Heart left ventricle (tissue), 16 donors: Measurements from ENCODE around the gene NPR2. TPM values are rescaled to one million over a fixed set of nuclear protein-coding genes. Genes with fewer than 3 reads are reported as not detected.

Experiments
- ATAC-seq, 4 donors: fragments of 200-7000 bp; cut with Tn5 transposase; one replicate each; pipeline ENCODE4 v1.9.1; 2020 to 2022; ENCODE audit warnings: moderate library complexity in 4 of 4, mild to moderate bottlenecking in 3 of 4, moderate number of reproducible peaks in 1 of 4
- DNase-seq, 5 donors: peaks; one replicate each; pipeline ENCODE4 v3.0.0-alpha.2; 2020
- H3K27ac ChIP-seq, 12 donors: fragments of 200-600 bp; sonication (generic) in 4 of 12; one replicate each; pipeline versions ENCODE4 v1.5.0 to v1.8.0; 2016 to 2022; ENCODE audit warnings: mild to moderate bottlenecking in 2 of 12
- H3K27me3 ChIP-seq, 9 donors: fragments of 200-600 bp; sonication (generic) in 2 of 9; one replicate each; pipeline versions ENCODE4 v1.5.1 to v1.8.0; 2016 to 2022; ENCODE audit warnings: mild to moderate bottlenecking in 3 of 9
- H3K36me3 ChIP-seq, 9 donors: fragments of 200-600 bp; sonication (generic) in 2 of 9; one replicate each; pipeline versions ENCODE4 v1.5.0 to v1.8.0; 2018 to 2022; ENCODE audit warnings: mild to moderate bottlenecking in 2 of 9
- H3K4me1 ChIP-seq, 12 donors: fragments of 200-600 bp; sonication (generic) in 4 of 12; one replicate each; pipeline versions ENCODE4 v1.5.0 to v1.8.0; 2016 to 2022; ENCODE audit warnings: mild to moderate bottlenecking in 3 of 12
- H3K4me3 ChIP-seq, 12 donors: fragments of 200-600 bp; sonication (generic) in 4 of 12; one replicate each; pipeline versions ENCODE4 v1.5.0 to v1.8.0; 2017 to 2022; ENCODE audit warnings: mild to moderate bottlenecking in 9 of 12, moderate library complexity in 4 of 12
- H3K9me3 ChIP-seq, 12 donors: fragments of 200-600 bp; sonication (generic) in 4 of 12; one replicate each; pipeline versions ENCODE4 v1.5.0 to v1.8.0; 2016 to 2022; ENCODE audit warnings: mild to moderate bottlenecking in 1 of 12
- POLR2A ChIP-seq, 2 donors: fragments of 450-650 bp; IDR thresholded peaks; one replicate each; pipeline ENCODE4 v1.6.1; 2017; ENCODE audit warnings: antibody characterized with exemption in 2 of 2, mild to moderate bottlenecking in 2 of 2, moderate library complexity in 2 of 2
- WGBS, 4 donors: extraction: QIAGEN DNeasy Blood & Tissue Kit in 2 of 4; methylation state at CpG; one replicate each; pipeline versions ENCODE4 v1.1.5 to v1.1.7; 2013 to 2018; 5-methylcytosine and 5-hydroxymethylcytosine counted together
- intact Hi-C, 10 donors: fragments of 100-400 bp; cut with DNase I; formaldehyde crosslinking; loops; one replicate each; pipeline versions ENCODE4 v1.11.1 to v1.14.2; 2022
- polyA plus RNA-seq, 2 donors: library from polyadenylated mRNA; stranded (reverse); fragments of 200-250 nt; gene quantifications; one replicate each; pipeline ENCODE4 v1.2.3, GENCODE V29; 2013
- total RNA-seq, 9 donors: library from RNA; depleted of rRNA in 2 of 9; stranded (reverse); fragments of >200 nt in 2 of 9; fragmentation: NEBNext Ultra II Directional in 3 of 9; extraction: Animal tissue kit (Norgen Biotek cat#: 25700) in 3 of 9; gene quantifications; one replicate each; pipeline versions ENCODE4 v1.1.0 to v1.2.4, GENCODE V29; 2016 to 2023
- TF ChIP-seq, protein P1 (sequence below), 12 donors: fragments of 200-600 bp; sonication (generic) in 4 of 12; IDR thresholded peaks; one replicate each; pipeline versions ENCODE4 v1.5.0 to v1.8.0; 2018 to 2022; ENCODE audit warnings: antibody characterized with exemption in 12 of 12, mild to moderate bottlenecking in 5 of 12
- donor health status: ischemic (EF 13 %, LVEDD 7.1; RV severe dilation, severe dysfunction).
- donor health status: healthy with polysubstance abuse.
- donor health status: DM: no; HTN: yes; CAD: no.
- donor health status: DM: no; HTN: no; CAD: no.
- donor health status: ischemic (EF 25% LVEDD 6.9; RV normal size, moderate dysfunction).
- donor health status: ischemic (EF 25% LVEDD 5.7; RV mildly dilated, moderate dysfunction).
- donor health status: healthy.
- donor health status: DM: yes; HTN: yes; CAD: no.
- donor health status: ischemic (EF 35%, LVEDD 5.7; RV mildly dilated, moderate dysfunction).
- donor health status: nonischemic (EF 11% LVEDD 7.7; RV severe dilation, severe dysfunction).
- donor health status: DM: yes; HTN: yes; CAD: no.
- donor health status: PGD.
- donor health status: ischemic (EF 29% LVEDD 5.4; RV normal size, mild dysfunction).
- donor health status: nonischemic (EF 23%, LVEDD 6.1; RV moderate dilation, normal function).

The NPR2 gene
- total and polyA plus RNA-seq, 11 donors = 10.2 to 36.4 (median 22.9) TPM

DNA sequence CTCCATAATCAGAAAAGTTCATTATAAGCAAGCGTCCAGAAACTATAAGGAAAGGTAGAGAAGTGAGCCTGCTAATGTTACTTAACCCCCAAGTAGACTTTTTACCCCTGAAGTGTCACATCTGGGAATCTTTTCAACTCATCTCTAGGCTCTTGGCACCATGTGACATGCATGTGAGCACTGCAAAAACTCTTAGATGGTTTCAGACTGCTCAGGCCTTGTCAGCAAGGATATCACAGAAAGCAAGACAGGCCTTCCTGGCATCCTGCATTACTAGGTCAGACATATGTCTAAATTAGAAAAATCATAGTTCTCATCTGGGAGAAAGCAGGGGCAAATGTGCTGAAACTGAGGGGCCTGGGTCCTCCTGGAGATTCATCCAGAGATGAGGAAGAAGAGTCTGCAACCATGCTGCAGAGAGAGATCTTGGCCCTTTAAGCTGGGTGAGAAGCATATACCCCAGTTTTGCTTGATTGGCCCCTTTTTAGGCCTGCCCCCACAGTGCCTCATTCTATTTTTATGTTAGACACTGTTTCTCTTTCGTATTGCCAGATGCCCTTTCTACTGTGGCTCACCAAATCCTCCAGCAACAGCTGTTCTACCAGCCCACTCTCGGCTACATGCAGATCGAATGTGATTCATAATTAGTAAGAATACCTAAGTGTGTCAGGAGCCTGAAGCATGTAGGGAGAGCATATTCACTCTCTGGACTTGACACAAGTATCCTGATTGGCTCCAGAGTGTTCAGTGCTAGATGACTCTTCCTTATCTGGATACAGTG, 56.6 kb downstream of the NPR2 start:
- no peak for DNase-seq
- ATAC-seq = peak; percentile 65 to 88 (median 80)

GRCh38 chr9:35852267-35852815, 61.0 kb downstream of the NPR2 start:
- WGBS, 4 donors = 93 to 96% (median 95%) methylated on average over 2 of the region's 2 CpGs
- Histone ChIP-seq H3K27me3 (peaks cover 0 to 23% (median 0%) of the 10 kb centered on the region in 9 donors), H3K36me3 (peaks cover 0 to 19% (median under 1%) of the 10 kb centered on the region in 9 donors), H3K27ac (no peak overlapping the region), H3K9me3 (no peaks in the 10 kb centered on the region), H3K4me3 (no peak overlapping the region), H3K4me1 (peaks cover 0 to 16% (median 9%) of the 10 kb centered on the region in 12 donors)
- TF ChIP-seq POLR2A (IDR thresholded peaks at IDR 0.05) = no peak
- TF ChIP-seq, protein P1, sequence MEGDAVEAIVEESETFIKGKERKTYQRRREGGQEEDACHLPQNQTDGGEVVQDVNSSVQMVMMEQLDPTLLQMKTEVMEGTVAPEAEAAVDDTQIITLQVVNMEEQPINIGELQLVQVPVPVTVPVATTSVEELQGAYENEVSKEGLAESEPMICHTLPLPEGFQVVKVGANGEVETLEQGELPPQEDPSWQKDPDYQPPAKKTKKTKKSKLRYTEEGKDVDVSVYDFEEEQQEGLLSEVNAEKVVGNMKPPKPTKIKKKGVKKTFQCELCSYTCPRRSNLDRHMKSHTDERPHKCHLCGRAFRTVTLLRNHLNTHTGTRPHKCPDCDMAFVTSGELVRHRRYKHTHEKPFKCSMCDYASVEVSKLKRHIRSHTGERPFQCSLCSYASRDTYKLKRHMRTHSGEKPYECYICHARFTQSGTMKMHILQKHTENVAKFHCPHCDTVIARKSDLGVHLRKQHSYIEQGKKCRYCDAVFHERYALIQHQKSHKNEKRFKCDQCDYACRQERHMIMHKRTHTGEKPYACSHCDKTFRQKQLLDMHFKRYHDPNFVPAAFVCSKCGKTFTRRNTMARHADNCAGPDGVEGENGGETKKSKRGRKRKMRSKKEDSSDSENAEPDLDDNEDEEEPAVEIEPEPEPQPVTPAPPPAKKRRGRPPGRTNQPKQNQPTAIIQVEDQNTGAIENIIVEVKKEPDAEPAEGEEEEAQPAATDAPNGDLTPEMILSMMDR (IDR thresholded peaks at IDR 0.05) = no peak
- intact Hi-C loops = no loop called here
- no peak for ATAC-seq
- peak in 1 of 5 donors; percentile 4 for DNase-seq

More for the DNA sequence above, 56.6 kb downstream of the NPR2 start:
- 55 to 69% (median 65%) methylated on average over 4 of the region's 4 CpGs for WGBS, 4 donors
- peaks cover 0 to 60% (median 26%) of the 10 kb centered on the region in 12 donors for H3K4me1 ChIP-seq
- TF ChIP-seq POLR2A (IDR thresholded peaks at IDR 0.05) = no peak
- TF ChIP-seq, protein P1 (IDR thresholded peaks at IDR 0.05) = no peak
- intact Hi-C loops = no loop called here
- H3K27ac ChIP-seq = peak overlapping the region; percentile 3 to 72 (median 48)
- H3K9me3 ChIP-seq = no peaks in the 10 kb centered on the region
- peaks cover 0 to 21% (median 0%) of the 10 kb centered on the region in 9 donors for H3K27me3 ChIP-seq
- peaks cover 0 to 23% (median 11%) of the 10 kb centered on the region in 9 donors for H3K36me3 ChIP-seq
- H3K4me3 ChIP-seq = no peak overlapping the region

DNA sequence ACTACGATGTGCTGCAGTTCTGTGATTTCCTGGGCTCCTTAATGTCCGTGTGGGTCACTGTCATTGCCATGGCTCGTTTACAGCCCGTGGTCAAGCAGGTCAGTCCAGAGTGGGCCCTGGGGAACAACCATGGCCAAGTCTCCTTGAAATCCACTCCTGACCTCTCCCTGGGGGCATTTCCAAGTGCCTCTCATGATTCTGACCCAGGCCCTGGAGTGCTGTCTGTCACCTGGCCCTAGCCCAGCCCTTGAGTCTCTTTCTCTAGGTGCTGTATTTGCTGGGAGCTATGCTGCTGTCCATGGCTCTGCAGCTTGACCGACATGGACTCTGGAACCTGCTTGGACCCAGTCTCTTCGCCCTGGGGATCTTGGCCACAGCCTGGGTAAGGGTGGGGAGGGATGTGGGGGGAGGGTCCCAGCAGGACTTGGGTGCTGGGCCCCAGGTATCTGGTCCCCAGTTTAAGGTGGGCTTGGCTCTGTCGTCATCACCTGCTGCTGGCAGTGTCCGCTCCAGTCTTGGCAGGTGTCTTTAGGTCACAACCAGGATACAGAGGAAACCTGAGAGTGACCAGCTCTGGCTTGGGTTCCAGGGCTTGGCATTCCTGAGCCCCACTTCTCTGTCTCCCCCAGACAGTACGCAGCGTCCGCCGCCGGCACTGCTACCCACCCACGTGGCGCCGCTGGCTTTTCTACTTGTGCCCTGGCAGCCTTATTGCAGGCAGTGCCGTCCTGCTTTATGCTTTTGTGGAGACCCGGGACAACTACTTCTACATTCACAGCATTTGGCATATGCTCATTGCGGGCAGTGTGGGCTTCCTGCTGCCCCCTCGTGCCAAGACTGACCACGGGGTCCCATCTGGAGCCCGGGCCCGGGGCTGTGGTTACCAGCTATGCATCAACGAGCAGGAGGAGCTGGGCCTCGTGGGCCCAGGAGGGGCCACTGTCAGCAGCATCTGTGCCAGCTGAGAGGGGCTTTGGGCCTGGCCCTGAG, 61.8 kb downstream of the NPR2 start:
- Histone ChIP-seq H3K36me3 (peaks cover 0 to 16% (median 0%) of the 10 kb centered on the region in 9 donors), H3K9me3 (no peaks in the 10 kb centered on the region), H3K4me1 (peaks cover 0 to 9% (median 1%) of the 10 kb centered on the region in 12 donors), H3K27ac (no peak overlapping the region), H3K4me3 (no peak overlapping the region), H3K27me3 (peaks cover 0 to 18% (median 0%) of the 10 kb centered on the region in 9 donors)
- DNase-seq (peak in 1 of 5 donors; percentile 5), ATAC-seq (no peak)
- TF ChIP-seq, protein P1 (IDR thresholded peaks at IDR 0.05) = no peak
- no peak for TF ChIP-seq POLR2A (IDR thresholded peaks at IDR 0.05)
- WGBS, 4 donors = 91 to 96% (median 93%) methylated on average over 15 to 25 of the region's 25 CpGs
- intact Hi-C loops = no loop called here
